SK-MEL-5 (cell line): ENCODE results near the gene CLDN12. TPM values are rescaled to one million over a fixed set of nuclear protein-coding genes. Genes with fewer than 3 reads are reported as not detected.

Experiments used
- total RNA-seq: library from RNA; depleted of rRNA; stranded (reverse); fragments of >200 nt; shearing (Covaris generic); gene quantifications from 2 replicates; pipeline ENCODE4 v1.2.3, GENCODE V29; 2014; rRNA removed

Gene CLDN12
- total RNA-seq, 1 experiment from 2014 or later: 151 TPM

Other genes starting within 250 kb of the CLDN12 start
- 20.3 and 20.7 TPM in 2 replicates for gene STEAP1, start 249.0 kb upstream of the CLDN12 start, total RNA-seq
- gene STEAP2, start 191.7 kb upstream of the CLDN12 start, total RNA-seq: 0.80 and 2.0 TPM in 2 replicates
- 2.1 and 6.6 TPM in 2 replicates for gene CFAP69, start 158.3 kb upstream of the CLDN12 start, total RNA-seq
- not detected in 2 replicates for gene FAM237B, start 82.2 kb upstream of the CLDN12 start, total RNA-seq
- 44.1 and 48.8 TPM in 2 replicates for gene GTPBP10, start 56.7 kb upstream of the CLDN12 start, total RNA-seq
- gene PTTG1IP2, start 66.2 kb downstream of the CLDN12 start, total RNA-seq: not detected in 2 replicates
- 2.0 and 2.3 TPM in 2 replicates for gene CDK14, start 192.9 kb downstream of the CLDN12 start, total RNA-seq